Nephron (organoid): ENCODE results near the gene PMM2.
A peak's percentile ranks its signal among the peaks of the same experiment; 100 is the strongest.

Experiments used
- H3K27ac Mint-ChIP-seq, 3 experiments: 2 replicates each; pipeline ENCODE4 v1.8.0; 2020; ENCODE audit warnings: mixed read lengths in 3 of 3, mild to moderate bottlenecking in 2 of 3, moderate library complexity in 1 of 3
- H3K27me3 Mint-ChIP-seq: 2 replicates; pipeline ENCODE4 v1.8.0; 2021; ENCODE audit warnings: low read depth, mild to moderate bottlenecking, moderate library complexity, mixed read lengths
- H3K36me3 Mint-ChIP-seq: 2 replicates; pipeline ENCODE4 v1.8.0; 2020; ENCODE audit warnings: low read depth, mixed read lengths
- H3K4me1 Mint-ChIP-seq: 2 replicates; pipeline ENCODE4 v1.8.0; 2020; ENCODE audit warnings: mixed read lengths
- H3K4me3 Mint-ChIP-seq, 3 experiments: 2 replicates each; pipeline ENCODE4 v1.8.0; 2020; ENCODE audit warnings: mild to moderate bottlenecking in 3 of 3, mixed read lengths in 3 of 3, moderate library complexity in 2 of 3
- H3K9me3 Mint-ChIP-seq: 2 replicates; pipeline ENCODE4 v1.8.0; 2020; ENCODE audit warnings: mixed read lengths
- CTCF ChIP-seq, 3 experiments: fragments of 200-600 bp; sonication (generic); IDR thresholded peaks; one replicate each; pipeline ENCODE4 v1.5.0; 2021; ENCODE audit warnings: antibody characterized with exemption in 3 of 3; ENCODE audit not compliant: unreplicated experiment in 3 of 3

Gene PMM2

GRCh38 chr16:8859913-8860881 is 62.6 kb downstream of the PMM2 start:
- Mint-ChIP-seq H3K9me3 (no peaks in the 10 kb centered on the region), H3K36me3 (peaks cover 29% of the 10 kb centered on the region), H3K4me3 (peak overlapping the region in 2 of 3 experiments; percentile 10 to 22), H3K4me1 (peaks cover 30% of the 10 kb centered on the region), H3K27me3 (no peaks in the 10 kb centered on the region), H3K27ac (peak overlapping the region; percentile 14 to 64 (median 63))
- TF ChIP-seq CTCF (IDR thresholded peaks at IDR 0.05; ENCODE audit: unreplicated experiment in 3 of 3): no peak

- Mint-ChIP-seq H3K36me3 (peaks cover 19% of the 10 kb centered on the region), H3K4me3 (no peak overlapping the region), H3K4me1 (peaks cover 43% of the 10 kb centered on the region), H3K9me3 (no peaks in the 10 kb centered on the region), H3K27ac (peak overlapping the region; percentile 45 to 56 (median 53)), H3K27me3 (no peaks in the 10 kb centered on the region)
- no peak for TF ChIP-seq CTCF (IDR thresholded peaks at IDR 0.05; ENCODE audit: unreplicated experiment in 3 of 3)
These were observed 64.1 kb downstream of the PMM2 start for GRCh38 chr16:8861563-8862308.

GRCh38 chr16:8862309-8863130 is 64.9 kb downstream of the PMM2 start:
- H3K9me3 Mint-ChIP-seq: no peaks in the 10 kb centered on the region
- no peak overlapping the region for H3K4me3 Mint-ChIP-seq
- peaks cover 15% of the 10 kb centered on the region for H3K36me3 Mint-ChIP-seq
- no peak for TF ChIP-seq CTCF (IDR thresholded peaks at IDR 0.05; ENCODE audit: unreplicated experiment in 3 of 3)
- H3K4me1 Mint-ChIP-seq: peaks cover 48% of the 10 kb centered on the region
- H3K27ac Mint-ChIP-seq: peak overlapping the region; percentile 17 to 94 (median 45)
- no peaks in the 10 kb centered on the region for H3K27me3 Mint-ChIP-seq

GRCh38 chr16:8863594-8864424 is 66.2 kb downstream of the PMM2 start:
- Mint-ChIP-seq H3K27me3 (no peaks in the 10 kb centered on the region), H3K36me3 (peaks cover 5% of the 10 kb centered on the region), H3K4me3 (peak overlapping the region; percentile 62 to 82 (median 80)), H3K27ac (peak overlapping the region; percentile 91 to 96 (median 94)), H3K4me1 (peaks cover 54% of the 10 kb centered on the region), H3K9me3 (no peaks in the 10 kb centered on the region)
- no peak for TF ChIP-seq CTCF (IDR thresholded peaks at IDR 0.05; ENCODE audit: unreplicated experiment in 3 of 3)
